ENCODE measurements around the gene BEGAIN. TPM values are rescaled to one million over a fixed set of nuclear protein-coding genes. Genes with fewer than 3 reads are reported as not detected.

The BEGAIN gene
- total RNA-seq, 1 donor from 2014 or later, result 3.2 TPM

GRCh38 chr14:100592461-100592891, 5.3 kb upstream of the BEGAIN start:
- no peak for DNase-seq (ENCODE audit: low read depth)
- no peak for TF ChIP-seq CTCF (IDR thresholded peaks at IDR 0.05; ENCODE audit: insufficient read depth, low read length, poor library complexity, severe bottlenecking)
- Histone ChIP-seq H3K36me3 (ENCODE audit: control insufficient read depth, insufficient read depth, low read length) (no peaks in the 10 kb centered on the region), H3K4me3 (ENCODE audit: low read depth, low read length) (no peak overlapping the region), H3K27me3 (ENCODE audit: control insufficient read depth, insufficient read depth, low read length) (peaks cover 61% of the 10 kb centered on the region)

DNA sequence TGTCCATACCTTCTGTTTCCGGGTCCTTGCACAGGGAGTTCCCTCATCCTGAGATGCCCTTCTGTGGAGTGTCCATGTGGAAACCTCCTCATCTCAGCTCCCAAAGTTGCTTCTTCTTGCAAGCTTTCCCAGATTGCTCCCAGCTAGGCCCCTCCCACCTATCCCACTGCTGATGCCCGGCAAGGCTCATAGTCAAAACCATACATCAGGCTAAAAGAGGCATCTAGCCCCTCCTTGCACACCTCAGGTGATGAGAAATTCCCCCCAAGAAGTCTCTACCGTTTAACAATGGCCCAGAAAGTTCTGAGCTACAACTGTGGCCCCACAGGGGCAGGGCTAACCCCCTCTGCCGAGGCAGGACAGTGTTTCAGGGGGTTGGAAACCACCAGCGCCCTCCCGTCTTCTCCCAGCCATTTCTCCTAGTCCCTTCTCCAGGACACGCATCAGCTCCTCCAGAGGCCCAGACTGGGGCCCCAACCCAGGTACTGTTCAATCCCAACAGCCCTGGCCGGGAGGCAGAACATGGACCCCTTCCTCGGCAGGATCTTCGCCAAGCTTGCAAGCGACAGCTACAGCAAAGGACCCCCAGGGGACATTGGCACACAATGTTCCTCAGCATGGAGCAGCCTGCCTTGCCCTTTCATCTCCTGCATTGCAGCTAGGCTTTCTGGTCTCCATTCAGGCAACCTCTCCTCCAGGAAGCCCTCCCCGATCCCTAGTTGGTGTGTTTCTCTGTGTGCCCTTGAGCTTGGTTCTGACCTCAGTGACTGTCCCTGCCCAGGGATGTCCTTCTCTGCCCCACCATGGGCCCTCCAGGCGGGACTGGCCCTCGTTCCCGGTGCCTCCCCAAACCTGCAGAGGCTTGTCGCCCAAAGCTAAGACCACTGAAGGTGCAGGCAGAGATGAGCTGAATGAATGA, 4.5 kb upstream of the BEGAIN start:
- Histone ChIP-seq H3K4me3 (ENCODE audit: low read depth, low read length) (no peak overlapping the region), H3K36me3 (ENCODE audit: control insufficient read depth, insufficient read depth, low read length) (no peaks in the 10 kb centered on the region)
- DNase-seq (ENCODE audit: low read depth), result no peak

GRCh38 chr14:100590726-100591452, 3.7 kb upstream of the BEGAIN start:
- Histone ChIP-seq H3K4me3 (ENCODE audit: low read depth, low read length) (no peak overlapping the region), H3K27me3 (ENCODE audit: control insufficient read depth, insufficient read depth, low read length) (peaks cover 66% of the 10 kb centered on the region), H3K36me3 (ENCODE audit: control insufficient read depth, insufficient read depth, low read length) (no peaks in the 10 kb centered on the region)
- no peak for DNase-seq (ENCODE audit: low read depth)
- no peak for TF ChIP-seq CTCF (IDR thresholded peaks at IDR 0.05; ENCODE audit: insufficient read depth, low read length, poor library complexity, severe bottlenecking)

More for the DNA sequence above, 4.5 kb upstream of the BEGAIN start:
- H3K27me3 ChIP-seq (ENCODE audit: control insufficient read depth, insufficient read depth, low read length), result peaks cover 60% of the 10 kb centered on the region
- no peak for TF ChIP-seq CTCF (IDR thresholded peaks at IDR 0.05; ENCODE audit: insufficient read depth, low read length, poor library complexity, severe bottlenecking)

DNA sequence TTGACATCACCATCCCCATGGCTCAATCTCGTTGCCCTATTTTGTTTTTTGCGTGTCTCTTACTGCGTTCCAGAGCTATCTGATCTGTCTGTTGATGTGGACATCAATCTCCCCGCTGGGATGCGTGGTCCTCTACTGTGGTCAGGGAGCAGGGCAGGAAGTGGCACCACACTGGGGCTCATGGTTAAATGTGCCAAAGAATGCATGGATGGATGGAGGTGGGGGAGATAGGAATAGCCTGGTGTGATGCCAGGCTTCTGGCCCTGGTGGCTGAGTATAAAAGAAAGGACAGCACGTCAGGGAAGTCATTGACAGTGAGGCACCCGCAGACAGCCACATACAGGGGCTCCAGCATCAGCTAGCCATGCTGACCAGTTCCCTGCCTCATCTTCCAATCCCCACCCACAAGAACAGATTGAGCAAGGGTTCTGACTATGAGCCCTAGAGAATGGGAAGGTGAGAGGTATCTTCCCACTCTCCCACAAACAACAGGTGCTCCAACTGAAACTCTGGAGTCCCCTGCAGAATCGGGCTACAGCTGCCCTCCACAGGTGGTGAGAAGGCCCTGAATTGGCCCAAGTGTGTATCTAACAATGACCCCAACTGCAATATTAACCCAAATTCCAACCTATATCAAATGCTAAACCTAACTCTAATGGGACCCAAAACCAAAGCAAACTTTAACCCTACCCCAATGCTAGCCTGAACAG, 2.7 kb upstream of the BEGAIN start:
- Histone ChIP-seq H3K4me3 (ENCODE audit: low read depth, low read length) (no peak overlapping the region), H3K27me3 (ENCODE audit: control insufficient read depth, insufficient read depth, low read length) (peaks cover 63% of the 10 kb centered on the region), H3K36me3 (ENCODE audit: control insufficient read depth, insufficient read depth, low read length) (no peaks in the 10 kb centered on the region)
- no peak for TF ChIP-seq CTCF (IDR thresholded peaks at IDR 0.05; ENCODE audit: insufficient read depth, low read length, poor library complexity, severe bottlenecking)
- DNase-seq (ENCODE audit: low read depth), result no peak

- TF ChIP-seq CTCF (IDR thresholded peaks at IDR 0.05; ENCODE audit: insufficient read depth, low read length, poor library complexity, severe bottlenecking), result no peak
These were observed 2.0 kb upstream of the BEGAIN start for GRCh38 chr14:100589071-100589759.

More at GRCh38 chr14:100589071-100589759, 2.0 kb upstream of the BEGAIN start:
- no peaks in the 10 kb centered on the region for H3K36me3 ChIP-seq (ENCODE audit: control insufficient read depth, insufficient read depth, low read length)
- H3K27me3 ChIP-seq (ENCODE audit: control insufficient read depth, insufficient read depth, low read length), result peaks cover 56% of the 10 kb centered on the region
- H3K4me3 ChIP-seq (ENCODE audit: low read depth, low read length), result no peak overlapping the region
- DNase-seq (ENCODE audit: low read depth), result no peak
